ENCODE measurements around the gene PALM3.
A peak's percentile ranks its signal among the peaks of the same experiment; 100 is the strongest.

DNA sequence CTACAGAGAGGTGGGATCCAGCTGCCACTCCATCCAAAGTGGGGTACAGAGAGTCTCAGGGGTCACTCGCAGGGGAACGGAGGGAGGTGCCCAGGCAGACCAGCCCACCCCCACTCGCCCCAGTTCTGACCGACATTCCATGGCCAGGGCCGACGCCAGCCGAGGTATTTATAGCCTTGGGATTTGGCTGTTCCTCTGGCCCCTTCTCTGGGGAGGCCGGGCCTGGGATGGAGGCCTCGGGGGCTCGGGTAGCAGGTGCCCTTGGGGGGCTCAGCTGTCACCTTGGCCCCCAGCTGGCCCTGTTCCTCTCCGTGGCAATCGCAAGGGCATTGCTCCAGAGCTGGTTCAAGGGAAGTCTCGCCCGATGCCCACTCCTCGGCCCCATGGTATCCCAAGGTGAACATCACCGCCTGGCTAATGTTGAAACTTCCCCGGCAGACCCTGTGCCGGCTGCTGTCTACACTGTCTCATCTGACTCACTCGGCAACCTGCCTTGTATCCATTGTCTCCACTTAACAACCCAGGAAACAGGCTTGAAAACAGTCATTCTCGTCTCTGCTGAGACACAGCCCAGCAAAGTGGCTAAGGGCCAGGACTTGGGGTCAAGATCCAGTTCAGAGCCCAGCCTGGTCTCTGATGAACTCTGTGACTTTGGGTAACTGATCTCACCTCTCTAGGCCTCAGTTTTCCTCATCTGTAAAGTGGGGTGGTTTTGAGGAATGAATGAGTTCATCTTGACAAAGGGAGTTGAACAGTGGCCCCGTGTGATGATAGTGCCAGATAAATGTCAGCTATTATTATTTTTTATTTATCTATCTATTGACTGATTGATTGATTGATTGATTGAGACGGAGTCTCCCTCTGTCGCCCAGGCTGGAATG, 45.9 kb upstream of the PALM3 start:
- TF ChIP-seq, protein P1, sequence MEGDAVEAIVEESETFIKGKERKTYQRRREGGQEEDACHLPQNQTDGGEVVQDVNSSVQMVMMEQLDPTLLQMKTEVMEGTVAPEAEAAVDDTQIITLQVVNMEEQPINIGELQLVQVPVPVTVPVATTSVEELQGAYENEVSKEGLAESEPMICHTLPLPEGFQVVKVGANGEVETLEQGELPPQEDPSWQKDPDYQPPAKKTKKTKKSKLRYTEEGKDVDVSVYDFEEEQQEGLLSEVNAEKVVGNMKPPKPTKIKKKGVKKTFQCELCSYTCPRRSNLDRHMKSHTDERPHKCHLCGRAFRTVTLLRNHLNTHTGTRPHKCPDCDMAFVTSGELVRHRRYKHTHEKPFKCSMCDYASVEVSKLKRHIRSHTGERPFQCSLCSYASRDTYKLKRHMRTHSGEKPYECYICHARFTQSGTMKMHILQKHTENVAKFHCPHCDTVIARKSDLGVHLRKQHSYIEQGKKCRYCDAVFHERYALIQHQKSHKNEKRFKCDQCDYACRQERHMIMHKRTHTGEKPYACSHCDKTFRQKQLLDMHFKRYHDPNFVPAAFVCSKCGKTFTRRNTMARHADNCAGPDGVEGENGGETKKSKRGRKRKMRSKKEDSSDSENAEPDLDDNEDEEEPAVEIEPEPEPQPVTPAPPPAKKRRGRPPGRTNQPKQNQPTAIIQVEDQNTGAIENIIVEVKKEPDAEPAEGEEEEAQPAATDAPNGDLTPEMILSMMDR (IDR thresholded peaks at IDR 0.05), result no peak
- TF ChIP-seq POLR2AphosphoS5 (IDR thresholded peaks at IDR 0.05), result peak; percentile 8 to 30
